Germinal center (tissue), 1 donor: ENCODE results near the gene TRAP1.
"Not testable (repeated sequence)": the region's sequence is repeated elsewhere in the genome, so short reads cannot be mapped to it uniquely, and the experiment has no call there.

ENCODE experiments used
- DNase-seq: peaks from one replicate; pipeline ENCODE4 v3.0.0; 2012; ENCODE audit warnings: mixed read lengths, low spot score

Gene TRAP1

GRCh38 chr16:3612510-3613466 lies 104.5 kb downstream of the TRAP1 start:
- DNase-seq: no peak

GRCh38 chr16:3611146-3611975 lies 106.0 kb downstream of the TRAP1 start, which contains the start of gene SLX4:
SLX4 (minus strand) TSS chr16:3611606; CDS start chr16:3608964, 2,642 bp downstream.
- DNase-seq: peak; percentile 99

- no peak for DNase-seq
These were observed 106.6 kb downstream of the TRAP1 start for GRCh38 chr16:3610698-3611145.

GRCh38 chr16:3609895-3610697 lies 107.2 kb downstream of the TRAP1 start:
- DNase-seq: no peak

GRCh38 chr16:3608976-3609375 lies 108.3 kb downstream of the TRAP1 start:
- not testable (repeated sequence) for DNase-seq

GRCh38 chr16:3608069-3608468 lies 109.3 kb downstream of the TRAP1 start:
- DNase-seq: no peak
